ENCODE data around the gene PLCH1. TPM values are rescaled to one million over a fixed set of nuclear protein-coding genes. Genes with fewer than 3 reads are reported as not detected.

The PLCH1 gene
- total RNA-seq, 1 donor from 2014 or later, result 3.1 TPM

DNA sequence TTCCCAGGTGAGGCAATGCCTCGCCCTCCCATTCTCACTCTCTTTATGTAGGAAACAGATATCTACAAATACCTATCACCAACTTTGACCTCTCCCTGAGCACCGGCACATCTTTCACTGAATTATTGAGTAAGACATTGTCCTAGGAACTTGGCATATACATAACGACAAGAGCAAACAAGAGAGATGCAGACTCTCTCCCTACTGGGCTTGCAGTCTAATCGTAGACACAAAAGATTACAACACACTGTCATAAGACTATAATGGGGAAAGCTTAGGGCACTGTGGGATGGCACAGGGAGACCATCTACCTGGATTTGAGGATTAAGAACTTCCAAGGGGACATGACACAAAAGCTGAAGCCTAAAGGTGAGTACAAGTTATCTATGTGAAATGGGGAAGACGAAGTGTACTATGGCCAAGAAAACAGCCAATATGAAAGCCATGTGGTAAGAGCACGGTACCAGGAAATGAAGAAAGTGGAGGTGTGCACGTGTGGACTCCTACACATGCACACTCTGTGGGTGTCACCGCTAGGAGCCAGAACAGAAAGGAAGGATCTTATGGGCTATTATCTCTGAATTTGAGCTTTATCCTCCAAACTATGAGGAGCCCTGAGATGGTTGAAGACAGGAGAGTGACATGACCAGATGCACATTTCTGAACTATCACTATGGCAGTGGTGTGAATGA is 232.6 kb downstream of the PLCH1 start:
- DNase-seq (ENCODE audit: low read depth), result no peak
- H3K4me3 ChIP-seq (ENCODE audit: low read depth, low read length), result no peak overlapping the region
- TF ChIP-seq, protein P1, sequence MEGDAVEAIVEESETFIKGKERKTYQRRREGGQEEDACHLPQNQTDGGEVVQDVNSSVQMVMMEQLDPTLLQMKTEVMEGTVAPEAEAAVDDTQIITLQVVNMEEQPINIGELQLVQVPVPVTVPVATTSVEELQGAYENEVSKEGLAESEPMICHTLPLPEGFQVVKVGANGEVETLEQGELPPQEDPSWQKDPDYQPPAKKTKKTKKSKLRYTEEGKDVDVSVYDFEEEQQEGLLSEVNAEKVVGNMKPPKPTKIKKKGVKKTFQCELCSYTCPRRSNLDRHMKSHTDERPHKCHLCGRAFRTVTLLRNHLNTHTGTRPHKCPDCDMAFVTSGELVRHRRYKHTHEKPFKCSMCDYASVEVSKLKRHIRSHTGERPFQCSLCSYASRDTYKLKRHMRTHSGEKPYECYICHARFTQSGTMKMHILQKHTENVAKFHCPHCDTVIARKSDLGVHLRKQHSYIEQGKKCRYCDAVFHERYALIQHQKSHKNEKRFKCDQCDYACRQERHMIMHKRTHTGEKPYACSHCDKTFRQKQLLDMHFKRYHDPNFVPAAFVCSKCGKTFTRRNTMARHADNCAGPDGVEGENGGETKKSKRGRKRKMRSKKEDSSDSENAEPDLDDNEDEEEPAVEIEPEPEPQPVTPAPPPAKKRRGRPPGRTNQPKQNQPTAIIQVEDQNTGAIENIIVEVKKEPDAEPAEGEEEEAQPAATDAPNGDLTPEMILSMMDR (conservative IDR thresholded peaks at IDR 0.05; ENCODE audit: low read depth, low read length), result no peak

- no peak overlapping the region for H3K4me3 ChIP-seq (ENCODE audit: low read depth, low read length)
- DNase-seq (ENCODE audit: low read depth), result no peak
- TF ChIP-seq, protein P1 (conservative IDR thresholded peaks at IDR 0.05; ENCODE audit: low read depth, low read length), result no peak
Measured at GRCh38 chr3:155504682-155505081, 240.2 kb downstream of the PLCH1 start.

- H3K4me3 ChIP-seq (ENCODE audit: low read depth, low read length), result no peak overlapping the region
- TF ChIP-seq, protein P1 (conservative IDR thresholded peaks at IDR 0.05; ENCODE audit: low read depth, low read length), result no peak
- DNase-seq (ENCODE audit: low read depth), result no peak
Measured at GRCh38 chr3:155502630-155503029, 242.2 kb downstream of the PLCH1 start.

GRCh38 chr3:155500194-155500818 is 244.6 kb downstream of the PLCH1 start:
- no peak overlapping the region for H3K4me3 ChIP-seq (ENCODE audit: low read depth, low read length)
- DNase-seq (ENCODE audit: low read depth), result no peak
- TF ChIP-seq, protein P1 (conservative IDR thresholded peaks at IDR 0.05; ENCODE audit: low read depth, low read length), result no peak

- no peak overlapping the region for H3K4me3 ChIP-seq (ENCODE audit: low read depth, low read length)
- TF ChIP-seq, protein P1 (conservative IDR thresholded peaks at IDR 0.05; ENCODE audit: low read depth, low read length), result no peak
- DNase-seq (ENCODE audit: low read depth), result peak; percentile 61
Measured at GRCh38 chr3:155497930-155498647, 246.8 kb downstream of the PLCH1 start.

DNA sequence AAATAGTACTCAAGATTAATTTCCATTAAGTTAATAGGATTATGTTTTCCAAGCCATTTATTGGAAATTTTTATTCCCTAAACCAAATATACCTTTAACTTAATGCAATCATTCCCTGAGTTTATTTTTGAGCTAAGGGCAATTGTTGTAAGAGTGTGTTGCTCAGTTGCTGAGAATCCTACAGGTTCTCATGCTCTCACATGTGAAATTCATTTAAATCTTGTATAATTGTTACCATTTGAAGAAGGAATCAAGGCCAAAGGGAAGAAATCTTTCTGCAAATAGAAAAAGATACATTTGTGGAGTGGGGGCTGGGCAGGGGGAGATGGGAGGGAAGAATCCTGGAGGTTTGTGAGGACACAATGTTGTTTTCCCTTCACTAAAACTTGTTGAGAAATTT is 248.7 kb downstream of the PLCH1 start:
- TF ChIP-seq, protein P1 (conservative IDR thresholded peaks at IDR 0.05; ENCODE audit: low read depth, low read length), result no peak
- no peak overlapping the region for H3K4me3 ChIP-seq (ENCODE audit: low read depth, low read length)
- DNase-seq (ENCODE audit: low read depth), result no peak
